Osteoblast (primary cell): ENCODE results near the gene FAM107A. TPM values are rescaled to one million over a fixed set of nuclear protein-coding genes. Genes with fewer than 3 reads are reported as not detected.

Source experiments
- DNase-seq: peaks from one replicate; pipeline ENCODE4 v3.0.0; 2011; ENCODE audit warnings: low spot score, mixed read lengths; ENCODE audit not compliant: insufficient read length; ENCODE audit errors: missing footprints
- H2AFZ ChIP-seq: 2 replicates; pipeline ENCODE4 v1.6.0; 2011; ENCODE audit warnings: mild to moderate bottlenecking, low read length
- H3K27ac ChIP-seq: 2 replicates; pipeline ENCODE4 v1.5.1; 2011; ENCODE audit warnings: mild to moderate bottlenecking, low read depth, low read length, moderate library complexity
- H3K27me3 ChIP-seq: 2 replicates; pipeline ENCODE4 v1.6.0; 2012; ENCODE audit warnings: mild to moderate bottlenecking, control low read depth, inconsistent platforms, low read length, moderate library complexity; ENCODE audit not compliant: insufficient read depth
- H3K36me3 ChIP-seq: 2 replicates; pipeline ENCODE4 v1.5.1; 2011; ENCODE audit warnings: mild to moderate bottlenecking, low read length, control low read depth, moderate library complexity; ENCODE audit not compliant: insufficient read depth
- H3K4me1 ChIP-seq: 2 replicates; pipeline ENCODE4 v1.5.1; 2011; ENCODE audit warnings: mild to moderate bottlenecking, low read length, control low read depth, moderate library complexity; ENCODE audit not compliant: insufficient read depth
- H3K4me2 ChIP-seq: 2 replicates; pipeline ENCODE4 v1.6.0; 2011; ENCODE audit warnings: mild to moderate bottlenecking, low read length; ENCODE audit not compliant: insufficient read depth
- H3K4me3 ChIP-seq: fragments of 200-600 bp; sonication (generic); 3 replicates; pipeline ENCODE4 v1.5.1; 2012; ENCODE audit warnings: mild to moderate bottlenecking, low read length, inconsistent platforms; ENCODE audit not compliant: insufficient read depth
- H3K79me2 ChIP-seq: 2 replicates; pipeline ENCODE4 v1.6.0; 2012; ENCODE audit warnings: mild to moderate bottlenecking, low read length, control low read depth, inconsistent platforms; ENCODE audit not compliant: insufficient read depth
- H3K9me3 ChIP-seq: 2 replicates; pipeline ENCODE4 v1.5.1; 2011; ENCODE audit warnings: low read depth, low read length, control low read depth
- H4K20me1 ChIP-seq: 2 replicates; pipeline ENCODE4 v1.6.0; 2012; ENCODE audit warnings: mild to moderate bottlenecking, low read length, control low read depth; ENCODE audit not compliant: insufficient read depth
- CTCF ChIP-seq: IDR thresholded peaks from 2 replicates; pipeline ENCODE4 v1.5.1; 2011; ENCODE audit warnings: mild to moderate bottlenecking, low read depth, low read length, moderate library complexity; ENCODE audit errors: extremely low read depth
- total RNA-seq: library from RNA; depleted of rRNA; stranded (reverse); fragments of >200 nt; gene quantifications from 2 replicates; pipeline ENCODE4 v1.2.3, GENCODE V29; 2012

The FAM107A gene
- total RNA-seq, 1 donor: not detected

GRCh38 chr3:58609990-58610389, 32.8 kb upstream of the FAM107A start:
- no peak overlapping the region for H3K27ac ChIP-seq
- no peaks in the 10 kb centered on the region for H3K9me3 ChIP-seq
- no peaks in the 10 kb centered on the region for H3K79me2 ChIP-seq
- H3K36me3 ChIP-seq: no peaks in the 10 kb centered on the region
- no peak overlapping the region for H3K4me3 ChIP-seq
- no peaks in the 10 kb centered on the region for H4K20me1 ChIP-seq
- no peaks in the 10 kb centered on the region for H3K4me1 ChIP-seq
- no peak for DNase-seq
- no peak for TF ChIP-seq CTCF
- peaks cover 2% of the 10 kb centered on the region for H3K27me3 ChIP-seq
- H3K4me2 ChIP-seq: no peak overlapping the region
- no peak overlapping the region for H2AFZ ChIP-seq

DNA sequence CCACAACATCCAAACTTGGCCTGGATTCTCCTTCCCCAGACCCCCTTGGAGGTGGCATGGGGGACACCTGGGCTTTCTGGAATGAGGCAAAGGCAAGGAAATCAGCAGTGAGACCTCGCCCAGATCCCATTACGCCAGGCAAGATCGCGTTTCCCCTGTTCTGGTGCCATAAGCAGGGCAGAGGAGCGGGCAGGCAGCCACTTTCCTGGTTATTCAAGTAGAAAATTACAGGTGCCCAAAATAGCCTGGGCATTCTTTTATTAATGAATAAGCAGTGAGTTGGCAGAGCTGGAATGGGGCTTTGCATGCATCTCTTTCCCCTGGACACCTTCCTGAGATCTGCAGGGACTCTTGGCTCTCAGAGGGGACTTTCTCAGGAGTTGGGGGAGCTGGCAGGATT, 31.5 kb upstream of the FAM107A start:
- H3K4me1 ChIP-seq: no peaks in the 10 kb centered on the region
- DNase-seq: no peak
- H3K27me3 ChIP-seq: peaks cover 12% of the 10 kb centered on the region
- no peak overlapping the region for H2AFZ ChIP-seq
- no peaks in the 10 kb centered on the region for H4K20me1 ChIP-seq
- no peak for TF ChIP-seq CTCF
- no peak overlapping the region for H3K4me3 ChIP-seq
- no peak overlapping the region for H3K4me2 ChIP-seq
- H3K9me3 ChIP-seq: no peaks in the 10 kb centered on the region
- no peaks in the 10 kb centered on the region for H3K79me2 ChIP-seq
- no peaks in the 10 kb centered on the region for H3K36me3 ChIP-seq
- H3K27ac ChIP-seq: no peak overlapping the region

DNA sequence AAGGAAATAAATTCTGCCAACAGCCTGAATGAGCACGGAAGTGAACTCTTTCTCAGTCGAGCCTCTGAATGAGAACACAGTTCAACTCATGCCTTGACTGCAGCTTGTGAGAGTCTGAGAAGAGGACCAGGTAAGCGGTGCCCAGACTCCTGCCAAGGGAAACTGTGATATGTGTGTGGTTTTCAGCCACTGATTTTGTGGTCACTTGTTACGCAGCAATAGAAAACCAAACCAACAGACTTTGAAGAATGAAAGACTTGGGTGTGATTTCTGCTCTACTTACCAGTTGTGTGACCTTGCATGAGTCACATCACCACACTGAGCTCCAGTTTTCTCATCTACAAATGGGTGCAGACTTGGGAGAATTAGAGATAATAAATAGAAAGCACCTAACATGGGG, 30.6 kb upstream of the FAM107A start:
- no peaks in the 10 kb centered on the region for H4K20me1 ChIP-seq
- H3K27me3 ChIP-seq: peaks cover 12% of the 10 kb centered on the region
- H3K4me1 ChIP-seq: no peaks in the 10 kb centered on the region
- no peak overlapping the region for H2AFZ ChIP-seq
- H3K9me3 ChIP-seq: no peaks in the 10 kb centered on the region
- H3K36me3 ChIP-seq: no peaks in the 10 kb centered on the region
- no peak overlapping the region for H3K4me3 ChIP-seq
- no peak overlapping the region for H3K27ac ChIP-seq
- TF ChIP-seq CTCF: no peak
- H3K4me2 ChIP-seq: no peak overlapping the region
- no peaks in the 10 kb centered on the region for H3K79me2 ChIP-seq
- DNase-seq: no peak

- H4K20me1 ChIP-seq: no peaks in the 10 kb centered on the region
- H3K27ac ChIP-seq: no peak overlapping the region
- no peaks in the 10 kb centered on the region for H3K36me3 ChIP-seq
- H3K27me3 ChIP-seq: peaks cover 12% of the 10 kb centered on the region
- H3K4me3 ChIP-seq: no peak overlapping the region
- no peaks in the 10 kb centered on the region for H3K79me2 ChIP-seq
- no peaks in the 10 kb centered on the region for H3K4me1 ChIP-seq
- H3K4me2 ChIP-seq: no peak overlapping the region
- no peak for DNase-seq
- no peak overlapping the region for H2AFZ ChIP-seq
- no peak for TF ChIP-seq CTCF
- no peaks in the 10 kb centered on the region for H3K9me3 ChIP-seq
Observed at GRCh38 chr3:58606693-58607092, 29.5 kb upstream of the FAM107A start.
